Raji (cell line): ENCODE results near the gene SIN3B.

Source experiments
- POLR2A ChIP-seq: IDR thresholded peaks from 2 replicates; pipeline ENCODE4 v1.6.1; 2011; ENCODE audit warnings: low read depth, low read length, control low read depth; ENCODE audit not compliant: insufficient read depth

Gene SIN3B

GRCh38 chr19:16829010-16829821 is at the start of gene SIN3B:
Gene SIN3B, plus strand, starts transcription at chr19:16829398. Its CDS starts 23 bp downstream, at chr19:16829421.
- peak; percentile 73 for TF ChIP-seq POLR2A

- no peak for TF ChIP-seq POLR2A
Observed at GRCh38 chr19:16779539-16780163, 49.5 kb upstream of the SIN3B start.

- TF ChIP-seq POLR2A: no peak
Observed at GRCh38 chr19:16782719-16783118, 46.5 kb upstream of the SIN3B start.

- no peak for TF ChIP-seq POLR2A
Observed at GRCh38 chr19:16788479-16788878, 40.7 kb upstream of the SIN3B start.

GRCh38 chr19:16789238-16789637 is 40.0 kb upstream of the SIN3B start:
- TF ChIP-seq POLR2A: no peak

GRCh38 chr19:16790051-16790450 is 39.1 kb upstream of the SIN3B start:
- TF ChIP-seq POLR2A: no peak

GRCh38 chr19:16791942-16792341 is 37.3 kb upstream of the SIN3B start:
- TF ChIP-seq POLR2A: no peak

GRCh38 chr19:16794456-16795441 is 34.4 kb upstream of the SIN3B start:
- no peak for TF ChIP-seq POLR2A

GRCh38 chr19:16795731-16796130 is 33.5 kb upstream of the SIN3B start:
- TF ChIP-seq POLR2A: no peak

- TF ChIP-seq POLR2A: no peak
Observed at GRCh38 chr19:16797876-16798275, 31.3 kb upstream of the SIN3B start.

GRCh38 chr19:16799740-16800139 is 29.5 kb upstream of the SIN3B start:
- TF ChIP-seq POLR2A: no peak

- TF ChIP-seq POLR2A: no peak
Observed at GRCh38 chr19:16801600-16802013, 27.6 kb upstream of the SIN3B start.

GRCh38 chr19:16804176-16804575 is 25.0 kb upstream of the SIN3B start:
- TF ChIP-seq POLR2A: no peak

- TF ChIP-seq POLR2A: no peak
Observed at GRCh38 chr19:16807549-16808284, 21.5 kb upstream of the SIN3B start.
